Loucy (cell line): ENCODE results near the gene CDR2.

Experiments
- H2AFZ ChIP-seq: fragments of 200-600 bp; sonication (generic); 2 replicates; pipeline ENCODE4 v1.6.0; 2016; ENCODE audit warnings: antibody characterized with exemption, mild to moderate bottlenecking, low read length, moderate library complexity
- H3F3A ChIP-seq: fragments of 200-600 bp; 2 replicates; pipeline ENCODE4 v1.6.0; 2016; ENCODE audit warnings: antibody characterized with exemption, low read depth, mild to moderate bottlenecking
- H3K27me3 ChIP-seq: fragments of 200-600 bp; sonication (generic); 2 replicates; pipeline ENCODE4 v1.6.1; 2014; ENCODE audit warnings: low read length, mild to moderate bottlenecking; ENCODE audit not compliant: insufficient read depth, poor library complexity, severe bottlenecking
- H3K36me3 ChIP-seq: fragments of 200-600 bp; sonication (generic); 2 replicates; pipeline ENCODE4 v1.6.1; 2016; ENCODE audit warnings: low read length; ENCODE audit not compliant: insufficient read depth
- H3K4me1 ChIP-seq: fragments of 200-600 bp; sonication (generic); 2 replicates; pipeline ENCODE4 v1.5.1; 2014; ENCODE audit warnings: low read length, mild to moderate bottlenecking; ENCODE audit not compliant: insufficient read depth, poor library complexity, severe bottlenecking
- H3K4me2 ChIP-seq: fragments of 200-600 bp; sonication (generic); 2 replicates; pipeline ENCODE4 v1.6.0; 2014; ENCODE audit warnings: antibody characterized with exemption, low read length, low read depth, mild to moderate bottlenecking; ENCODE audit not compliant: poor library complexity, severe bottlenecking
- H3K4me3 ChIP-seq: fragments of 200-600 bp; sonication (generic); 2 replicates; pipeline ENCODE4 v1.5.1; 2014; ENCODE audit warnings: low read length, mild to moderate bottlenecking, mixed read lengths; ENCODE audit not compliant: poor library complexity, severe bottlenecking
- H3K79me2 ChIP-seq: fragments of 200-600 bp; sonication (generic); 2 replicates; pipeline ENCODE4 v1.6.1; 2014; ENCODE audit warnings: low read length; ENCODE audit not compliant: insufficient read depth
- H3K9ac ChIP-seq: fragments of 200-600 bp; sonication (generic); 2 replicates; pipeline ENCODE4 v1.6.0; 2014; ENCODE audit warnings: mild to moderate bottlenecking, low read depth, low read length, moderate library complexity; ENCODE audit not compliant: poor library complexity, severe bottlenecking
- H3K9me2 ChIP-seq: fragments of 200-600 bp; sonication (generic); replicated peaks from 2 replicates; pipeline ENCODE4 v1.6.1; 2016; ENCODE audit warnings: low read depth, low read length, mixed read lengths
- H3K9me3 ChIP-seq: fragments of 200-600 bp; sonication (generic); 2 replicates; pipeline ENCODE4 v1.6.1; 2014; ENCODE audit warnings: mild to moderate bottlenecking, antibody characterized with exemption, low read length, low read depth; ENCODE audit not compliant: insufficient read depth
- H4K20me1 ChIP-seq: fragments of 200-600 bp; sonication (generic); 2 replicates; pipeline ENCODE4 v1.6.0; 2014; ENCODE audit warnings: antibody characterized with exemption, low read length, mild to moderate bottlenecking; ENCODE audit not compliant: insufficient read depth, poor library complexity, severe bottlenecking
- EZH2phosphoT487 ChIP-seq: fragments of 200-600 bp; IDR thresholded peaks from 2 replicates; pipeline ENCODE4 v1.6.1; 2018; ENCODE audit warnings: antibody characterized with exemption, mild to moderate bottlenecking, moderate library complexity, borderline replicate concordance
- TF ChIP-seq, protein P1 (sequence below): fragments of 200-600 bp; sonication (generic); conservative IDR thresholded peaks from 2 replicates; pipeline ENCODE4 v1.5.1; 2014; ENCODE audit warnings: mild to moderate bottlenecking, antibody characterized with exemption, low read length

The CDR2 gene

DNA sequence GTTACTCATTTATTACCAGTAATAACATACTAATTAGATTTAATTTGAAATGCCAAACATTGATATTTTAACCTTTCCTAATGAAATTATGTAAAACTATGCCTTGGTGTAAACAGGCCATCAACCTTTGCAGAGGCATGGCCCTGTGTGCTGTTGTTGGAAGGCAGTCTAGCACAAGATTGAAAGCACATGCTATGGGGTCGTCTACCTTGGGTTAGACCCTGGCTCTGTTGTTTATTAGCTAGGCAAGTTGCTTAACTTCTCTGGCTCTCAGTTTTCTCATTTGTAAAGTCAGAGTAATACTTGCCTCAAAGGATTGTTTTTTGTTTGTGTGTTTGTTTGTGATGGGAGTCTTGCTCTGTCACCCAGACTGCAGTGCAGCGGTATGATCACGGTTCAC lies 9.4 kb upstream of the CDR2 start:
- Histone ChIP-seq H3K4me1 (peaks cover 2% of the 10 kb centered on the region), H3K9me2 (no peaks in the 10 kb centered on the region), H3K27me3 (no peaks in the 10 kb centered on the region), H2AFZ (no peak overlapping the region), H3K36me3 (no peaks in the 10 kb centered on the region), H3K79me2 (no peaks in the 10 kb centered on the region), H3K4me2 (no peak overlapping the region), H4K20me1 (no peaks in the 10 kb centered on the region), H3K4me3 (no peak overlapping the region), H3F3A (no peaks in the 10 kb centered on the region), H3K9ac (no peak overlapping the region), H3K9me3 (no peaks in the 10 kb centered on the region)
- no peak for TF ChIP-seq EZH2phosphoT487
- TF ChIP-seq, protein P1, sequence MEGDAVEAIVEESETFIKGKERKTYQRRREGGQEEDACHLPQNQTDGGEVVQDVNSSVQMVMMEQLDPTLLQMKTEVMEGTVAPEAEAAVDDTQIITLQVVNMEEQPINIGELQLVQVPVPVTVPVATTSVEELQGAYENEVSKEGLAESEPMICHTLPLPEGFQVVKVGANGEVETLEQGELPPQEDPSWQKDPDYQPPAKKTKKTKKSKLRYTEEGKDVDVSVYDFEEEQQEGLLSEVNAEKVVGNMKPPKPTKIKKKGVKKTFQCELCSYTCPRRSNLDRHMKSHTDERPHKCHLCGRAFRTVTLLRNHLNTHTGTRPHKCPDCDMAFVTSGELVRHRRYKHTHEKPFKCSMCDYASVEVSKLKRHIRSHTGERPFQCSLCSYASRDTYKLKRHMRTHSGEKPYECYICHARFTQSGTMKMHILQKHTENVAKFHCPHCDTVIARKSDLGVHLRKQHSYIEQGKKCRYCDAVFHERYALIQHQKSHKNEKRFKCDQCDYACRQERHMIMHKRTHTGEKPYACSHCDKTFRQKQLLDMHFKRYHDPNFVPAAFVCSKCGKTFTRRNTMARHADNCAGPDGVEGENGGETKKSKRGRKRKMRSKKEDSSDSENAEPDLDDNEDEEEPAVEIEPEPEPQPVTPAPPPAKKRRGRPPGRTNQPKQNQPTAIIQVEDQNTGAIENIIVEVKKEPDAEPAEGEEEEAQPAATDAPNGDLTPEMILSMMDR, result no peak

DNA sequence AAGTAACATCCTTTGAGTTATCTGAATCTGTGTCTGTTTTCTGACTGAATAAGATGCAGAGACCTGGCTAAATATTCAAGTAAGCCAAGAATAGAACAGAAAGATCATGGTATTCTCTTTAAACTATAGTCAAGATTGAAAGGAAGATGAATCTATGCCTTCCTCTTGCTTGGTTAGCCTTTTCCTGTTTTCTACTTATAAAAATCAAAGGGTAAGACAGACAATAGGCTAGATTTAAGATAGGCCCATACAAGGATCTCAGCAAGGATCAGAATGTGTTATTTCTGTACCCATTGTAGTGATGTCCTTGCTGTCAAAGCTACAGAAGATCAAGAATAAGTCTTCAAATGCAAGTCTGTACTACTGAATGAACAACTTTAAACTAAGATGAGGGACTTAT lies 7.0 kb upstream of the CDR2 start:
- TF ChIP-seq EZH2phosphoT487, result no peak
- TF ChIP-seq, protein P1, result no peak
- Histone ChIP-seq H2AFZ (no peak overlapping the region), H3K4me3 (no peak overlapping the region), H3K36me3 (no peaks in the 10 kb centered on the region), H3F3A (no peaks in the 10 kb centered on the region), H3K27me3 (no peaks in the 10 kb centered on the region), H3K9ac (no peak overlapping the region), H3K9me3 (no peaks in the 10 kb centered on the region), H3K9me2 (no peaks in the 10 kb centered on the region), H3K4me2 (no peak overlapping the region), H4K20me1 (no peaks in the 10 kb centered on the region), H3K79me2 (no peaks in the 10 kb centered on the region), H3K4me1 (peaks cover 2% of the 10 kb centered on the region)

DNA sequence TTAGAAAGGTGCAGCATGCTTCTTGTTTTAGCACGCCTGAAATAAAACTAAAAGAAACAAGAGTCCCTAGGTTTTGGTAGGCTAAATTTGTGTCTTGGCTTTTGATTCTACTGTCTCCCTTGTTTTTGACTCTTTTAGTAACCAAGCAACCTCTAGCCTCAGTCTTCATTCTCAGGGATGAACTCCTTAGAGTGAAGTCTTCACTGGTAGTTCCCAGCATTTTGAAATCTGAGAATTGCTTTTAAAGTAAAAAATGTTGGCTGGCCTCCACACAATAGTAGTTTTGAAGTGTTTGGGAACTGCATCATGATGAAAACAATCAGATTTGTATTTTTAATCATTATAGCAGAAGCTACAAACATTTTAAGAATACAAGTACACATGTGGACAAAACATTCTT lies 6.1 kb upstream of the CDR2 start:
- Histone ChIP-seq H3K9me3 (no peaks in the 10 kb centered on the region), H3K27me3 (no peaks in the 10 kb centered on the region), H3K4me1 (peaks cover 2% of the 10 kb centered on the region), H3K9me2 (no peaks in the 10 kb centered on the region), H3K9ac (no peak overlapping the region), H3K79me2 (no peaks in the 10 kb centered on the region), H3K36me3 (no peaks in the 10 kb centered on the region), H2AFZ (no peak overlapping the region), H3K4me3 (no peak overlapping the region), H3K4me2 (no peak overlapping the region), H4K20me1 (no peaks in the 10 kb centered on the region), H3F3A (no peaks in the 10 kb centered on the region)
- TF ChIP-seq, protein P1, result no peak
- TF ChIP-seq EZH2phosphoT487, result no peak
